Frontal cortex (tissue), 4 donors: ENCODE measurements around the gene CRY1. TPM values are rescaled to one million over a fixed set of nuclear protein-coding genes. Genes with fewer than 3 reads are reported as not detected.

Experiments used
- DNase-seq, 2 donors: peaks; one replicate each; pipeline ENCODE4 v3.0.0; 2012; ENCODE audit warnings: low spot score in 2 of 2
- FAIRE-seq: peaks from 2 replicates; lab custom pipeline; 2012; peaks lifted over from hg19 to GRCh38; lab: Jason Lieb, UNC
- total RNA-seq: library from RNA; depleted of rRNA; stranded (reverse); fragments of >200 nt; gene quantifications from one replicate; pipeline ENCODE4 v1.2.3, GENCODE V29; 2014
- donor health status: control.
- donor health status: control.
- donor health status: control.

CRY1 gene
- total RNA-seq, 1 donor from 2014 or later: 41.2 TPM

- no peak for FAIRE-seq
- no peak for DNase-seq
Measured at GRCh38 chr12:106978035-106978800, 115.1 kb downstream of the CRY1 start.

GRCh38 chr12:106976668-106977067 lies 116.7 kb downstream of the CRY1 start:
- FAIRE-seq: no peak
- DNase-seq: no peak

DNA sequence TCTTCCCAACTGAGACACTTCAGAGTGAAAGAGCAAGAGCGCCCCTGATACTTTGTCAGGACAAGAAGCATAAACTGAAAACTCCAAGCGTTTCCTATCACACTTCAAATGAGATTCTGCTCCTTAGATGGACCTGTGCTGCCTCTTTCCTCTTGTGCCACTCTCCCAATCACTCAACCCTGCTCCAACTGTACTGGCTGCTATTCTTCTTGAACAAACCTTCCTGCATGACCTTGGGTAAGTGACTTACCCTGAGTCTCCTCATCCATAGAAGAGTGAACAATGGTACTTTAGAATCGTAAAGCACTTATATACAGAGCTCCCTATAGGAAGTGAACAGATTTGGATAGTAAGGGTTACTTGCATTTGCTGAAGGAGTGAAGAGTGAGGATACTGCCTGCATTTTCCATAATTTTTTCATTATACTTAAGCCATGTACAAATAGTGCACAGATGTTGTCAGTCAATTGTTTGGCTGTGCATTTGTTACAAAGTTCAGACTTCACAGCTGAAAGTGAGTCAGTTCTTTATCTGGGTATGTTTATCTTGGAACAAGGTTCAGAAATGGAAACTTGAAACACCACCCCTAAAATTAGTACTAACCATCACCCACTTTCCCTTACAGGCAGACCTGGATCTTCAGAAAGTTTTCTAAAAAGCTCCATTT lies 117.2 kb downstream of the CRY1 start:
- DNase-seq (no peak), FAIRE-seq (no peak)

DNA sequence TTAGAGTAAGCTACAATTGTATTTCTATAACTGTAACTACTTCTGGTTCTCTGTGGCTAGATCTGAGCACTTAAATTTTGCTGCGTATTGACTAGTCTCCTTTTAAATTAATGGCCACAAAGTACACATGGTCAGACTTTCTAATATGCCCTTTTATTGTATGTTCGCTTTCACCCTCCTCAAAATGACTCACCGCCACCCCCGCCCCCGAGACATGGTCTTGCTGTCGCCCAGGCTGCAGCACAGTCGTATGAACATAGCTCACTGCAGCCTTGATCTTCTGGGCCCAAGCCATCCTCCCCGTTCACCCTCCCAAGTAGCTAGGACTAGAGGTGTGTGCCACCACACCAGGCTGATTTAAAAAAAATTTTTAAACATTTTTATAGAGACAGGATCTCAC lies 118.3 kb downstream of the CRY1 start:
- DNase-seq (no peak), FAIRE-seq (no peak)

- DNase-seq (no peak), FAIRE-seq (no peak)
Measured at GRCh38 chr12:106974511-106974910, 118.8 kb downstream of the CRY1 start.

GRCh38 chr12:106973545-106973944 lies 119.8 kb downstream of the CRY1 start:
- FAIRE-seq (no peak), DNase-seq (no peak)

DNA sequence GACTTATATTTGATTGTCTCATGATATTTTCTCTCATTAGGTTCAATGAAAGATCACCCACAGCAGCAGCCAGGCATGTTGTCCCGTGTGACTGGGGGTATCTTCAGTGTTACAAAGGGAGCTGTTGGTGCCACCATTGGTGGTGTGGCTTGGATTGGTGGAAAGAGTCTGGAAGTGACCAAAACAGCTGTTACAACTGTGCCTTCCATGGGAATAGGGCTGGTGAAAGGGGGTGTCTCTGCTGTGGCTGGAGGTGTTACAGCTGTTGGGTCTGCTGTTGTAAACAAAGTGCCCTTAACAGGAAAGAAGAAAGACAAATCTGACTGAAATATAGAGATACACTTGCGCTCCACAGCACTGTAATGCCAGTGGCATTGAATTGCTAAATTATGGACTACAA lies 122.3 kb downstream of the CRY1 start:
- FAIRE-seq: no peak
- DNase-seq: no peak

DNA sequence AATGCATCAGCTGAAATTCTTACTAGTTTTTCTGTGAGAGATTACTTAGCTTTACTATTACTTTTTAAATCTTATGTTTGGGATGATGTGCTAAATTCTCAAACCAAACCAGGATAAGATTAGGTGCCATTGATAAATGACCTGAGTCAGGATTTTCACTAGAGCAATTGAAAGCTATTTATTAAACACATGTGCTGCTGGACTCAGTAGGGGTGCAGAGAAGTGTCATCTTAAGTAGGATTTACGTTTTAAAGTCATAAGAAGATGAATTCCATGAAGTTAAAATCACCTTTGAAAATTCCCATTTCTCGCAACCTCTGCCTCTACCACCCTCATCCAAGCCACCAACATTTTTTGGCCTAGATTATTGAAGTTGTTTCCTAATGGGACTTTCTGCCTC lies 128.8 kb downstream of the CRY1 start:
- no peak for FAIRE-seq
- no peak for DNase-seq

GRCh38 chr12:106962286-106962685 lies 131.1 kb downstream of the CRY1 start:
- FAIRE-seq: no peak
- no peak for DNase-seq

DNA sequence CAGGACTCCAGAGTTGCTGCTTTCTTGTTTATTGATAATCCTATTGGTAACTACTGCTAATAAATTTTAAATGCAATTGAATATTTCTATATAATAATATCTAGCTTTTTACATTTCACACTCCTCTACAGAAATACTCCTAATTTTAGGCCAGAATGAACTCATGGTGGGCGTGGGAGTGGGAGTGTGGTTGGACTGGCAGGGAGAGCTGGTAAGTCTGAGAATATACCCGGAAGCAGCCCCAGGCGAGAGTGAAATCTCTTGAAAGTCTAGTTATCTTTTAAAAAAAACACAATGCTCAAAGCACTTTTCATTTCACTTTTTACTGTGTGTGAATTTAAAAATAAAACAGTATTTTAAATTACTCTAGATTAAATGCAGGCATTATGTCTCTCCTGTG lies 132.9 kb downstream of the CRY1 start:
- no peak for FAIRE-seq
- DNase-seq: no peak

- no peak for DNase-seq
- FAIRE-seq: no peak
Measured at GRCh38 chr12:106957583-106957982, 135.8 kb downstream of the CRY1 start.

- FAIRE-seq (no peak), DNase-seq (peak in 1 of 2 donors; percentile 55)
Measured at GRCh38 chr12:106956048-106956578, 137.2 kb downstream of the CRY1 start.

- FAIRE-seq (no peak), DNase-seq (peak; percentile 90 to 92)
Measured at GRCh38 chr12:106955377-106956047, 137.8 kb downstream of the CRY1 start, which contains the start of gene TMEM263. Gene TMEM263 (plus strand): TSS chr12:106955907. CDS start chr12:106967117, 11,210 bp downstream.

- no peak for FAIRE-seq
- peak in 1 of 2 donors; percentile 26 for DNase-seq
Measured at GRCh38 chr12:106954462-106955376, 138.6 kb downstream of the CRY1 start.

DNA sequence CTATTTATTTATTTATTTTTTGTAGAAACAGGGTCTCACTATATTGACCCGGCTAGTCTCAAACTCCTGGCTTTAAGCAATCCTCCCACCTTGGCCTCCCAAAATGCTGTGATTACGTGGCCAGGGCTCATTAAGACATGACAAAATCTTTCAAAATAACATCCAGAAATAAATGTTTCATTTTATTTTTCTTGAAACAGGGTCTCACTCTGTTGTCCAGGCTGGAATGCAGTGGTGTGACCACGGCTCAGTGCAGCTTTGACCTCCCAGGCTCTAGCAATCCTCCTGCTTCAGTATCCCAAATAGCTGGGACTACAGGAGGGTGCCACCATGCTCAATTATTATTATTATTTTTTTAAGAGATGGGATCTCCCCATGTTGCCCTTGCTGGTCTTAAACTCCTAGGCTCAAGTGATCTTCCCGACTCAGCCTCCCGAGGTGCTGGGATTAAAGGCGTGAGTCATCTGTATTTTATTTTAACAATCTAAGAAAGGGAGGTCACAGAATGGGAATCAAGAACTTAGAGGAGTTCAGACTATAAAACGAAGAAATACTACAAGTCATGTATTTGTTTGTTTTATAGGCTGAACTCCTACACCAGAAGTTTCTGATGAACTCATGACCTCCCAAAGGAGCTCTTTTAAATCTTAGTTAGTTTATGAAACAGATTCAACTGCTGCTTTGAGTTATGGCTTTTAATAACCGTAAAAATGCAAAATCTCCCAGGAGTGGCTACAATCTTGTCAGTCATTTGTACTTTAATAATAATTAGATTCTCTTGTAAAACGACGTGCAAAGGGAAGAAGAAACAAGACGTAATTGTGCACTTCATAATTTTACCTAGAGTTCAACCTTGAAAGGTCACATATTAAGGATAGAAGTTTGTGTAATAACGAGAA lies 139.7 kb downstream of the CRY1 start:
- FAIRE-seq (no peak), DNase-seq (no peak)

- FAIRE-seq (no peak), DNase-seq (no peak)
Measured at GRCh38 chr12:106950591-106950990, 142.8 kb downstream of the CRY1 start.

- FAIRE-seq (no peak), DNase-seq (no peak)
Measured at GRCh38 chr12:106947461-106947860, 145.9 kb downstream of the CRY1 start.

DNA sequence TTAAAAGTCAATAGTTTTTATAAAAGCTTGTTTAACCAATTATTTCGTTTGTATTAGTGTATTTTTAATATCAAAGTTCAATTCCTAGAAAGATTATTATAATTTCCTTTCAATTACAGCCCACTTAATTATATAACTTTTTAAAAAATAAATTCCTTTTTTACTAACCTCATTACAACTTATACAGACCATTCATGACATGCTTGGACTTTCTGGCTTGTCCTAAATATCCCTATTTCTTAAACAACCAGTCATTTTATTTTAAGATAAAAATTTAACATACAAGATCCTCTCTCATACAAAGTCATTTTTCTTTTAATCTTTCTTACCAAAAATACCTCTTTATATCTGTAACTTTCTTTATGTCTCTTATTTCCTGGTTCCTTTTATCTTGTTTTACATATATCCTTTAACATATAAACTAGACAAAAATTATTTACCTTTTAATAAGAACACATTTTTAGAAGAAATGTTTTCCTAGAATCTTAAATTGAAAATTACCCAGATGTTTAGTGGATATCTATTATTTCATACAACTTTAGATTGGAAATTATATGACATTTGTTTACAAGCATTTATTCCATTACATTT lies 148.0 kb downstream of the CRY1 start:
- DNase-seq (no peak), FAIRE-seq (peak; percentile 81)
